Fibroblast of skin of left biceps (primary cell): ENCODE data around the gene PLA2R1.
A peak's percentile ranks its signal among the peaks of the same experiment; 100 is the strongest.
"Not testable (repeated sequence)": the region's sequence is repeated elsewhere in the genome, so short reads cannot be mapped to it uniquely, and the experiment has no call there.

Experiments
- DNase-seq, 2 experiments: peaks; one replicate each; pipeline ENCODE4 v3.0.0-alpha.2; 2013; ENCODE audit warnings: low read depth in 2 of 2

The PLA2R1 gene

DNA sequence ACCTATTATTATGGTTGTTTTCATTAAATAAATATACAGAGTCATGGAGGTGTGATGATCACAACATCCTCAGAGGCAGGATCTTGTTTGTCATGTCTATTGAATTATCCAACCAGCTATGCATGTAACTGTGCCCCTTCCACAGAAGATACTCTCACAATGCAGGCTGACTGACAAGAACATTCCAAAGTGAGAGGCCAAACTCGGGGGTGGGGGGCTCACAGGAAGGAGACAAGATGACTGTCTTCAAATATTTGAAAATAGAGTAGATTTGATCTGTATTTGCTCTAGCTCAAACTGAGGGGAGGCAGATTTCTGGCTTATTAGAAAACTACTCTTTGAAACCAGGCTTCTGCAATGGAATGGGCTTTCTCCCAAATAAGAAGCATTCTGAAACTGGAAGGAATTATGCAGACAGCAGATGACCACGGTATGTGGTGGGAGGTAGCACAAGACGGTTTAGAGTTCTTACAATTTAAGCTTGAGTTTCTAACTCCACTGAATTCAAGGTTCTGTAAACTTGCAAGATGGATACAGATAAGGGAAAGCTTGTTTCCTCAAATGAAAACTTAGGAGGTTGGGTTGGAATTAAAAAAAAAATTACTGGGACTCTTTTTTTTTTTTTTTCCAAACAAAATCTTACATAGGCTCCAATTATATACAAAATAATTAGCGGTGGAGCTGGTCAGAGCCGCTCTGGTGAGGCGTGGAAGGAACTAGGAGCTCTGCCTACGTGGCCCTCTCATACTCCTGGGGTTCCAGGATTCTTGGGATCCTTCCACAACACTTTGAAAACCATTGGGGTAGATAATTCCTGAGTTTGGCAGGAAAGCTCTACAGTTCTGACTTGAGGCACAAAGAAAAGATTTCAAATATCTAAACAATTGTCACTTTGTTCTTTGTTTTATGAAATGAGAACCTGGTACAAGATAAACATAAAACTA, 79.3 kb downstream of the PLA2R1 start:
- DNase-seq: no peak

GRCh38 chr2:159982270-159982669, 80.1 kb downstream of the PLA2R1 start:
- DNase-seq: peak; percentile 77 to 81

DNA sequence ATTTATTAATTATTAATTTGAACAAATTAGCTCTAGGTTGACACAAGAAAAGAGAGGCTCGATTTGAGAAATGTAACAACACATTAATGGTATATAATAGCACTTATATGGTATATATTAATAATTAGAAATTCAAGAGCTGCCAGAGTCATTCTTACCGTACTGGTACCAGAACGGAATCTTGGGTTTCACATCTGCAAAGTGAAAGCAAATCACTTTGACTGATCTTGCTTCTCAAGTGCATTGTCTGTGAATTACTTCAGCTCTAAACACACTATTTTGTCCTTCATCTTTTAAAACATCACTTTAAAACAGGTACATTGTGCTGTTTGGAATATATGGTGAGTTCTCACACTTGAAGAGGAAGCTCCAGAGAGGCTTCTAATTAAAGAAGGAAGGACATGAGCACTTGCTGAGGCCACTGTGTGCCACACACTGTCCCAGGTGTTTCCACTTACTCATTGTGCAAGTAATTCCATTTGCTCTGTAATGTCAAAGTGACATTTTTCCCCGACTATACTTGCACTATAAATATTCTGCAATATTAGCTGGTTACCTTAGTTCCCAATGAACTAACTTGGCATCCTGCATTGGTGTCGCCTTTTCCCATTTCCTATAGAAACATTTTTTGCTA, 85.8 kb downstream of the PLA2R1 start:
- DNase-seq: no peak

DNA sequence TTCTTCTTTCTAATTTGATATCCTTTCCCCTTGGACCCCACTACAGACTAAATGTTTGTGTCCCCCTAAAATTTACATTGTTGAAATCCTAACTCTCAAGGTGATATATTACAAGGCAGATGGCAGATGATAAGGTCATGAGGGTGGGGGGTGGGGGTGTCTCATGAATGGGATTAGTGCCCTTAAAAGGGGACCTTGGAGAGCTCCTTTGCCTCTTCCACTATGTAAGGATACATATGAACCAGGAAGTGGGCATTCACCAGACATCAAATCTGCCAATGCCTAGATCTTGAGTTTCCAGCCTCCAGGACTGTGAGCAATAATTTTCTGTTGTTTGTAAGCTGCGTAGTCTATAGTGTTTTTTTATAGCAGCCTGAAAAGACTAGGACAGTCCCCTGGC, 89.1 kb downstream of the PLA2R1 start:
- no peak for DNase-seq

DNA sequence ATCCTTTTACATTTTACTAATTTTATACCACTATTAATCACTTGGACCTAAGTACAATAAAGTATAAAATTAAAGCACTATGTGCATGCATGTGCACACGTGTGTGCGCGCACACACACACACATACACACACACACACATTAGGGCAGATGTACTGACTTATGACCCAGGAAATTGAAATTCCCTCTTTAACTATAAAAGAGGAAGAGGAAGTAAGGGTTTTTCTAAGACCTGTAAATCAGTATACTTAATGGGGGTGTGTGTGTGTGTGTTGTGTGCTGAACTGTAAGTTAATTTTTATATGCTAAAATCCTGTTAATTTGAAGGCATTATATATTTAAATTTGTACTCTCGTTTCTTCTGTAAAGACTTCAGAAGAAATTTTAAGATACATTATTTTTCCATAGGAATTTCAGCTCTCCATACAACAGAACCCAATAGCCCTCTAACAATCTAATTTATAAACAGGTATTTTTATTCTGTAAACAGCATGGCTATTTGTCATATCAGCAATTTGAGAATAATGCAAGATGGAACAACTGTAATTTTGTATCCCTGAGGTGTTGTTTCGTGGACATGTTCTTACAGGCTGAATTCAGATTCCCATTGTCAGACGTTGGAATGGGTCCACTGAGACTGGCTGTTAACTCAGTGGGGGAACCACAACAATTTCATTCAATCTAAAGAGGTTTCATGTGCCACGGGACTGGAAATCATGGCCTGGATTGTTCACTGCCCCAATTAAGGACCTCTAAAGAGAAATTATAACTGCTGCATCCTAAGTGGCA, 90.9 kb downstream of the PLA2R1 start:
- no peak for DNase-seq

- not testable (repeated sequence) for DNase-seq
These were observed 91.9 kb downstream of the PLA2R1 start for GRCh38 chr2:159970548-159970947.

DNA sequence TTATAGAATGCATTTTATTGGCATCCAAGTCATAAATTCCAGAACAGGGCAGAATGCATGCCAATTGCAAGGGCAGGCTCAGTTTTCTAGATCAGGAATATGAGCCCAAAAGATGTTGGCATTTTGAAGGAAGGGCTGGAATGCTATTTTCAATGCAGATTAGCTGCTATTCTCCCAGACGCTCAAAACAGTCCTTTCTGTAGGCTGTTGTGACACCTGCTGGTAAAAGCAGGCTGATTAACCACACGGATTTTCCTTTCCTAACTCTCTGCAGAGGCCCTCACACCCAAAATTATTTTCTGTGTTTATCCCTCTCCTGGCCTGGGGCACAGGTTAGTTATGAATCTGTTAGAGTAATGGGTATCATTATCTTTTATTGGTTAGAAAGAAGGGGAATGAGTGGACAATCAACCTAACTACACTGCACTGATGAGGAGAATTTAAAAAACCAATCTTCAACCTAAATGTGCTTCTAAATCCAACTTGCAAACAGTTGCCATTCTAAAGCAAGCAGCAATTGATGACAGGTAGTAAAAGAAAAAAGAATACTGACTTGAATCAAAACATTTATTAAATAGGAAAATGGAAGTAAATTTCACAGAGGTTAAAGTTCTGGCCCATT, 94.0 kb downstream of the PLA2R1 start:
- DNase-seq: no peak

DNA sequence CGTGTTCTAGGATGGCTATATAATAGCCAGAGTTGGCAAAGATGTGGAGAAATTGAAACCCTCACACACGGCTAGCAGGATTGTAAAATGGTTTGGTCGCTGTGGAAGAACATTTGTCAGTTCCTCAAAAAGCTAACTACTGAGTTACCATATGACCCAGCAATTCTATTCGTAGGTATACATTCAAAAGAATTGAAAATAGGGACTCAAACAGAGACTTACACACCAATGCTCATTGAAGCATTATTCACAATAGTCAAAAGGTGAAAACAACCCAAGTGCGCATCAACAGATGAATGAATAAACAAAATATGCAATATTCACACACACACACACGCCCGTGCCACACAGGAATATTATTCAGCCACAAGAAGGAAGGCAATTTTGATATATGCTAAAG, 98.7 kb downstream of the PLA2R1 start:
- DNase-seq: no peak

GRCh38 chr2:159962513-159962912, 99.9 kb downstream of the PLA2R1 start:
- not testable (repeated sequence) for DNase-seq

DNA sequence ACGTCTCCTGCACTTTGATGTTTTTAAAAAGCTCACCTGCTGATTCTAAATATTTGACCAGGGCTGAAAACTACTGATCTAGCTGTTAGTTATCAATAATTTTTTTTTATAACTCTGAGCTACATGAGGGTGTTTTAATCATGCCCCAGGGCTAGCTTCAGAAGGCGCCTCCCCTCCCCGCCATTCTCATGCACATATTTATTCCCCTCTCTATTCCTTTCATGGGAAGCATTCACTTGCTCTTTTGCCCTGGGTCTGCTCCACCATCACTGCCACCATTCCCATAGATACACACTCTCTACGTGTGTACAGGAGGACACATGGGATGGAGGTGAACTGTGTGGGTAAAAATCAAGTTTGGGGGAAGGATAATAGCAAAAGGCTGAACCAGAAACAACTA, 101.0 kb downstream of the PLA2R1 start:
- DNase-seq: no peak

DNA sequence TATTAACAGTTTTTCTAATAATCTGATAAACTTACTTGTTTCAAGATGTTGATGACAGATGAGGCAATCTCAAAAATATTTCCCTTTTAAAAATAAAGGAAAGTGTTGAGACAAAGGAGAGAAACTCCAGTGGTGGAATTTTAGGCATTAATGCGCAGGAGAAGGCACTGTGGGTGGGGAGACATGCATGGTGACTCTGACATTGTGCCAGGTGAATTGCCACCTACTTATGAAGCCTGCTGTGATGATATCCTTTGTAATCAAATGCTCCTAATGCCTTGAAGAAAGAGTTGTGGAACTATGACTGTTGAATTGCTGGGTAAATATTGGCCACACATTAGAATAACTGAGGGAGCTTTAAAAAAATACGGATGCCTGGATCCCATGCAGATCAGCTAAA, 101.4 kb downstream of the PLA2R1 start:
- DNase-seq: no peak

DNA sequence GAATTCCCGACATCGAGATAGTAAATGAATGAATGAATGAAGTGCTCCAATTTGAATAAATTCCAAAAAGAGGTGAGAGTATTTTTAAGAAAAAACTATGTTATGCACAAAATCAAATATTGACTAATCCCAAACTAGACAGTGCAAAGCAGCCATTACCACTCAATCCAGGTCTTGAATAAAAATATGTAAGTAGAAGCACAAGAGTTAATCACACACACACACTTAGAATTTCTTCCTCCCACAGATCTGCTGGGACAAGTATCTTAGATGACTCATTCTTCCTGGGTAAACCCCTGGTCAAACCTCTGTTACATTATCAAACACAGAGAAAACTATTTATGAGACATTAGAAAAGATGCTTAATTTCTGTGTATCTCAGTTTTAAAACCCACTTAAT, 102.0 kb downstream of the PLA2R1 start:
- DNase-seq: peak; percentile 56 to 57

DNA sequence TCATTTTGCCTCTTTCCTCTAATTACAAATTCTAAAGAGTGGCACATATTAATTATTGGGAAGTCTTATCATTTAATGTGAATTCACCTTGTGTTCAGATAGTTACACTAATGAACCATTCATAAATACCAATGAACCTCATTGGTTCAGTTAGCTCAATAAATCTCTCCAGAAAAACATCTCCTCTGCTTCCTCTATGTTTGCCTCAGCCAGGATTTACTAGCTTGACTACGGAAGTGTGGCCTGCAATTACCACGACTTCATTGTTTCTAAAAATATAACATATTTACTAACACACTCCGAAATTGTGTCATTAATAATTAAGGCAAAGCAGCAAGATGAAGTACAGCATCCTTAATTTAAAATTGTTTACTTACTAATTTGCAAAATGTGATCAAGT, 103.3 kb downstream of the PLA2R1 start:
- no peak for DNase-seq

GRCh38 chr2:159953136-159953823, 109.1 kb downstream of the PLA2R1 start:
- DNase-seq: no peak

DNA sequence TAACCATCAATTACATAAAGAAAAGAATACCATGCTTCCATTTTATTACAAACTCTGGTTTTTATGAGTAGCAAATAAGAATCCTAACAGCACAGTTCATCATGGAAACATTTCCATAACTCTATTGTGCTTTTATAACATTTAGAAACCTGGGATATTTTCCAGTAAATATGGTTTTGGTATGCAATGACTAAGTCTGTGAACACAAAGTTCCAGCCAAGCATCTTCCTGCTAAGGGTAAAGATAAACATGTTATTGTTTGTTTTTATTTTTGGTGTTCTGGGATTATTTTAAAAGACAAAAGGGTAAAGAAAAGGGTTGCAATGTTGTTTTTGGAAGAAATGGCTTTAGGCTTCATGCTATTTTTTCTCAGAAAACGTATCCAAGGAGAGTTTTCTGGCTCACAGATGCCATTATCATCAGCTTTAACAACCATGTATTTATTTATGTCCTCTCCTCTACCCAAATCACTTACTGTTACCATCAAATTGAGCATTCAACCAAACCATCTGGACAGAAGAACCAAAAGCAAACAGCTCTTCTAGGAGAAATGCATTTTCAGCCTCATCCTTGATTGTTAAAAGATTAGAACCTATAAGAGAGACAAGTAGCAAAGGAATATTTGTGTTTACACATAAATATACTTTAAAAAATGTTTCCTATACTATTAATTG, 116.0 kb downstream of the PLA2R1 start:
- DNase-seq: no peak

DNA sequence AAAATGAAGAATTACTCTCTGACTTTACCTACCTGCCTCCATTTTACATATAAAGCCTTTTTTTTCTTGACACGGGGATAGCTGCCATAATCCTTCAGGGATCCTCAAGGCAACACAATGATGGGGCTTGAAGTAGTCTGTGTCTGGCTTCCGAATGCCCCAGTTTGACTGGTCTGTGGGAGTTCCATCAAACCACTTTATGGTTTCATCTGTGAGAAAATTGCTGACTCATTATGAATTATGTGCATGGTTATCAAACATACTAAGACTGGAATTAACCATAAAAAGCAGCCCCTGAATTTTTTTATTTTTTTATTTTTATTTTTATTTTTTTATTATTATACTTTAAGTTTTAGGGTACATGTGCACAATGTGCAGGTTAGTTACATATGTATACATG, 117.5 kb downstream of the PLA2R1 start:
- DNase-seq: no peak

GRCh38 chr2:159942146-159942545, 120.3 kb downstream of the PLA2R1 start:
- DNase-seq: no peak

GRCh38 chr2:159941729-159942128, 120.7 kb downstream of the PLA2R1 start:
- no peak for DNase-seq

- DNase-seq: no peak
These were observed 122.5 kb downstream of the PLA2R1 start for GRCh38 chr2:159939946-159940345.

DNA sequence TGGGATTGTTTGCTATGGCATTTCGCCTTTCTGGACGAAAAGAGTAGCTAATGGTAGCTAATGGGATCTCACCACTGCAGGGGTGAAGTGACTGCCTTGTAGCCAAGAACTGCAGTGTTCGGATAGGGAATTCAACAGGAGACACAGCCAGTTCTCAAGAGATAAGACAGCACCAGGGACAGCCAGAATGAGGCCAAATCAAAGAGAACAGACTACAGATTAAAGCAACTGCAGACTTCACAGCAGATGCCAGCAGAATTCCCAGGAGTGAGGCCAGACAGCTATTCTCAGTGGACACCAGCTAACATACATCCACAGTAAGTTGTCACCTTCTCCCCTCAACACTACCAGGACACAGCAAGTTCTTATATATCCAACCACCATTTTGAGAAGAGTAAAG, 124.0 kb downstream of the PLA2R1 start:
- DNase-seq: no peak

- DNase-seq: no peak
These were observed 125.9 kb downstream of the PLA2R1 start for GRCh38 chr2:159936471-159936870.
